Superior temporal gyrus (tissue), 1 donor: ENCODE measurements around the gene MAZ.
A peak's percentile ranks its signal among the peaks of the same experiment; 100 is the strongest.
"Not testable (repeated sequence)": the region's sequence is repeated elsewhere in the genome, so short reads cannot be mapped to it uniquely, and the experiment has no call there.

ENCODE experiments used
- DNase-seq: peaks from one replicate; pipeline ENCODE4 v3.0.0-alpha.2; 2016; ENCODE audit errors: extremely low spot score

Gene MAZ

GRCh38 chr16:29784901-29785500 lies 21.3 kb upstream of the MAZ start:
- peak; percentile 67 for DNase-seq

GRCh38 chr16:29787155-29787554 lies 19.2 kb upstream of the MAZ start:
- DNase-seq, result not testable (repeated sequence)

- DNase-seq, result no peak
Measured at GRCh38 chr16:29789775-29790182, 16.6 kb upstream of the MAZ start.

GRCh38 chr16:29790183-29790948 lies 16.0 kb upstream of the MAZ start, which contains the start of gene KIF22:
KIF22 (plus strand) TSS chr16:29790751; CDS start chr16:29790760, 9 bp downstream.
- DNase-seq, result peak; percentile 98

- DNase-seq, result peak; percentile 20
Measured at GRCh38 chr16:29790949-29791844, 15.1 kb upstream of the MAZ start.

GRCh38 chr16:29791845-29792807 lies 14.2 kb upstream of the MAZ start:
- DNase-seq, result no peak

- not testable (repeated sequence) for DNase-seq
Measured at GRCh38 chr16:29793153-29793552, 13.2 kb upstream of the MAZ start.

- no peak for DNase-seq
Measured at GRCh38 chr16:29794231-29794710, 12.1 kb upstream of the MAZ start.

GRCh38 chr16:29802416-29802935 lies 3.9 kb upstream of the MAZ start:
- DNase-seq, result no peak

- DNase-seq, result no peak
Measured at GRCh38 chr16:29804020-29804419, 2.3 kb upstream of the MAZ start.

- peak; percentile 41 for DNase-seq
Measured at GRCh38 chr16:29804455-29805231, 1.7 kb upstream of the MAZ start.

- DNase-seq, result peak; percentile 95
Measured at GRCh38 chr16:29805232-29806098, 864 bp upstream of the MAZ start.

GRCh38 chr16:29806641-29807425 lies 504 bp downstream of the MAZ start:
- DNase-seq, result no peak

GRCh38 chr16:29807426-29808218 lies 1.3 kb downstream of the MAZ start:
- DNase-seq, result peak; percentile 87

- DNase-seq, result no peak
Measured at GRCh38 chr16:29808219-29808900, 2.0 kb downstream of the MAZ start.

- no peak for DNase-seq
Measured at GRCh38 chr16:29809031-29809747, 2.9 kb downstream of the MAZ start.
